ENCODE measurements around the gene DSG2. TPM values are rescaled to one million over a fixed set of nuclear protein-coding genes. Genes with fewer than 3 reads are reported as not detected.

DSG2 gene
- total RNA-seq, 2 donors from 2014 or later, result 112 to 144 TPM

DNA sequence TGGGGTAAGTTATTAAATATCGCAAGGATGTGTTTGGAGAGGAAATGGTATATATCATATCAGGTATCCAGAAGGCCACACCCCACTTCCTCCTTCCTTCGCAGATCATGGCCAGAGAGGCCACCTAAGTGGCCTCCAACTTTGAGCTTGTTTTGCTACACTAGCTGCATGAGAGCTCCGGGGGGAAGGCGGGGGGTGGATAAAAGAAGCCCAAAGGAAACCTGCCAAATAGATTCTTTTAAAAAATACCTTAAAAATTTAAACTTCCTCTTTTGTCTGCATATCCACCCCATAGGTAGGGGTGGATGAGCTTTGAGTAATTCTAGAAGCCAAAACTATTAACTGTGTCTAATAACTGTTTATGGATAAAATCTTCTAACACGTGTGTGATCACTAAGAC lies 88.0 kb downstream of the DSG2 start:
- 93% methylated on average over 4 of the region's 5 CpGs; no CpG with 5 or more reads in 1 of the 2 experiments for WGBS, 2 experiments (ENCODE audit: insufficient coverage in 1 of 2, insufficient read length in 1 of 2)
- peaks cover 3% of the 10 kb centered on the region for H3K4me1 ChIP-seq (ENCODE audit: control insufficient read depth, insufficient read depth, low read length)

GRCh38 chr18:31586616-31587015 lies 88.6 kb downstream of the DSG2 start:
- peak overlapping the region; percentile 20 for H3K4me3 ChIP-seq (ENCODE audit: low read length)
- TF ChIP-seq, protein P1, sequence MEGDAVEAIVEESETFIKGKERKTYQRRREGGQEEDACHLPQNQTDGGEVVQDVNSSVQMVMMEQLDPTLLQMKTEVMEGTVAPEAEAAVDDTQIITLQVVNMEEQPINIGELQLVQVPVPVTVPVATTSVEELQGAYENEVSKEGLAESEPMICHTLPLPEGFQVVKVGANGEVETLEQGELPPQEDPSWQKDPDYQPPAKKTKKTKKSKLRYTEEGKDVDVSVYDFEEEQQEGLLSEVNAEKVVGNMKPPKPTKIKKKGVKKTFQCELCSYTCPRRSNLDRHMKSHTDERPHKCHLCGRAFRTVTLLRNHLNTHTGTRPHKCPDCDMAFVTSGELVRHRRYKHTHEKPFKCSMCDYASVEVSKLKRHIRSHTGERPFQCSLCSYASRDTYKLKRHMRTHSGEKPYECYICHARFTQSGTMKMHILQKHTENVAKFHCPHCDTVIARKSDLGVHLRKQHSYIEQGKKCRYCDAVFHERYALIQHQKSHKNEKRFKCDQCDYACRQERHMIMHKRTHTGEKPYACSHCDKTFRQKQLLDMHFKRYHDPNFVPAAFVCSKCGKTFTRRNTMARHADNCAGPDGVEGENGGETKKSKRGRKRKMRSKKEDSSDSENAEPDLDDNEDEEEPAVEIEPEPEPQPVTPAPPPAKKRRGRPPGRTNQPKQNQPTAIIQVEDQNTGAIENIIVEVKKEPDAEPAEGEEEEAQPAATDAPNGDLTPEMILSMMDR (conservative IDR thresholded peaks at IDR 0.05), result no peak
- H3K4me3 Mint-ChIP-seq, result no peak overlapping the region
- no peak overlapping the region for H3K27ac Mint-ChIP-seq
- no peak overlapping the region for H3K27ac ChIP-seq (ENCODE audit: low read depth, low read length)
- peaks cover 8% of the 10 kb centered on the region for H3K4me1 Mint-ChIP-seq
- H3K36me3 Mint-ChIP-seq (ENCODE audit: low read depth), result no peaks in the 10 kb centered on the region
- WGBS, 2 experiments (ENCODE audit: insufficient coverage in 1 of 2, insufficient read length in 1 of 2), result 79 to 82% methylated on average over 2 to 3 of the region's 5 CpGs
- no peak for DNase-seq
- no peaks in the 10 kb centered on the region for H3K27me3 Mint-ChIP-seq (ENCODE audit: insufficient read depth)
- no peaks in the 10 kb centered on the region for H3K27me3 ChIP-seq (ENCODE audit: control insufficient read depth, insufficient read depth, low read length, poor library complexity, severe bottlenecking)
- H3K36me3 ChIP-seq (ENCODE audit: control insufficient read depth, insufficient read depth, low read length), result no peaks in the 10 kb centered on the region
- peaks cover 3% of the 10 kb centered on the region for H3K4me1 ChIP-seq (ENCODE audit: control insufficient read depth, insufficient read depth, low read length)
- no peaks in the 10 kb centered on the region for H3K9me3 Mint-ChIP-seq
- H3K9ac ChIP-seq (ENCODE audit: extremely low read depth, low read length, poor library complexity, severe bottlenecking), result no peak overlapping the region
- H3K9me3 ChIP-seq (ENCODE audit: control insufficient read depth, low read length), result peaks cover 5% of the 10 kb centered on the region

More for the DNA sequence above, 88.0 kb downstream of the DSG2 start:
- TF ChIP-seq, protein P1 (conservative IDR thresholded peaks at IDR 0.05), result no peak
- H3K4me3 ChIP-seq (ENCODE audit: low read length), result no peak overlapping the region
- H3K27me3 Mint-ChIP-seq (ENCODE audit: insufficient read depth), result no peaks in the 10 kb centered on the region
- H3K4me3 Mint-ChIP-seq, result no peak overlapping the region
- peaks cover 5% of the 10 kb centered on the region for H3K9me3 ChIP-seq (ENCODE audit: control insufficient read depth, low read length)
- H3K36me3 Mint-ChIP-seq (ENCODE audit: low read depth), result no peaks in the 10 kb centered on the region
- no peak for DNase-seq
- H3K4me1 Mint-ChIP-seq, result peaks cover 7% of the 10 kb centered on the region
- no peak overlapping the region for H3K9ac ChIP-seq (ENCODE audit: extremely low read depth, low read length, poor library complexity, severe bottlenecking)
- H3K9me3 Mint-ChIP-seq, result no peaks in the 10 kb centered on the region
- H3K27ac Mint-ChIP-seq, result no peak overlapping the region
- no peaks in the 10 kb centered on the region for H3K36me3 ChIP-seq (ENCODE audit: control insufficient read depth, insufficient read depth, low read length)
- no peak overlapping the region for H3K27ac ChIP-seq (ENCODE audit: low read depth, low read length)
- H3K27me3 ChIP-seq (ENCODE audit: control insufficient read depth, insufficient read depth, low read length, poor library complexity, severe bottlenecking), result no peaks in the 10 kb centered on the region

- no peak overlapping the region for H3K4me3 Mint-ChIP-seq
- H3K4me1 Mint-ChIP-seq, result peaks cover 8% of the 10 kb centered on the region
- Histone ChIP-seq H3K27me3 (ENCODE audit: control insufficient read depth, insufficient read depth, low read length, poor library complexity, severe bottlenecking) (no peaks in the 10 kb centered on the region), H3K4me3 (ENCODE audit: low read length) (no peak overlapping the region), H3K36me3 (ENCODE audit: control insufficient read depth, insufficient read depth, low read length) (no peaks in the 10 kb centered on the region), H3K4me1 (ENCODE audit: control insufficient read depth, insufficient read depth, low read length) (peaks cover 3% of the 10 kb centered on the region), H3K9me3 (ENCODE audit: control insufficient read depth, low read length) (peaks cover 5% of the 10 kb centered on the region), H3K27ac (ENCODE audit: low read depth, low read length) (no peak overlapping the region), H3K9ac (ENCODE audit: extremely low read depth, low read length, poor library complexity, severe bottlenecking) (no peak overlapping the region)
- H3K27ac Mint-ChIP-seq, result no peak overlapping the region
- H3K36me3 Mint-ChIP-seq (ENCODE audit: low read depth), result no peaks in the 10 kb centered on the region
- H3K27me3 Mint-ChIP-seq (ENCODE audit: insufficient read depth), result no peaks in the 10 kb centered on the region
- DNase-seq, result no peak
- H3K9me3 Mint-ChIP-seq, result no peaks in the 10 kb centered on the region
- 20 to 90% methylated on average over 1 to 4 of the region's 4 CpGs for WGBS, 2 experiments (ENCODE audit: insufficient coverage in 1 of 2, insufficient read length in 1 of 2)
- TF ChIP-seq, protein P1 (conservative IDR thresholded peaks at IDR 0.05), result no peak
Measured at GRCh38 chr18:31587529-31587928, 89.6 kb downstream of the DSG2 start.

Data from endodermal cell (in vitro differentiated cells).